Activated naive CD4-positive, alpha-beta T cell treated with anti-CD3 and anti-CD28 coated beads, Interleukin-2, amount 50 U/mL, for 72 hours (primary cell): Measurements from ENCODE around the gene ZNF10. TPM values are rescaled to one million over a fixed set of nuclear protein-coding genes. Genes with fewer than 3 reads are reported as not detected.

Source experiments
- ATAC-seq, 2 donors: fragments of 150-1000 bp; cut with Tn5 transposase; 2 replicates each; pipeline ENCODE4 v1.10.0; 2021; ENCODE audit warnings: mild to moderate bottlenecking in 2 of 2, moderate library complexity in 2 of 2
- DNase-seq, 2 donors: peaks; one replicate each; pipeline ENCODE4 v3.0.0; 2021 to 2022; ENCODE audit warnings: low spot score in 2 of 2
- H3K27ac Mint-ChIP-seq, 2 donors: one replicate each; pipeline ENCODE4 v1.8.0; 2022; ENCODE audit warnings: mild to moderate bottlenecking in 2 of 2, mixed read lengths in 2 of 2
- H3K36me3 Mint-ChIP-seq, 2 donors: one replicate each; pipeline ENCODE4 v1.8.0; 2022; ENCODE audit warnings: mixed read lengths in 2 of 2
- H3K9me3 Mint-ChIP-seq, 2 donors: one replicate each; pipeline ENCODE4 v1.8.0; 2022; ENCODE audit warnings: mixed read lengths in 2 of 2
- total RNA-seq, 2 donors: library from RNA; stranded (reverse); gene quantifications; one replicate each; pipeline ENCODE4 v1.2.3, GENCODE V29; 2022

ZNF10 gene
- total RNA-seq, result 10 to 100 TPM in 1 of 2 donors, 1 to 10 TPM in 1; 5.3 to 10.1 TPM

- peak within 1 kb of the TSS; percentile 91 to 98 for H3K27ac Mint-ChIP-seq
- DNase-seq (peak; percentile 95 to 97), ATAC-seq (peak; percentile 93)
- peaks cover 55 to 85% of the 10 kb centered on the region in 2 donors for H3K36me3 Mint-ChIP-seq
- H3K9me3 Mint-ChIP-seq, result peaks cover 29 to 39% of the 10 kb centered on the region in 2 donors
These were observed at the start of gene ZNF10, which contains the start of gene ZNF891 for GRCh38 chr12:133130038-133130807. Gene ZNF10 (plus strand): TSS chr12:133130627. CDS start chr12:133144493, 13,866 bp downstream. Gene ZNF891 (minus strand): TSS chr12:133130274. CDS start chr12:133121918, 8,356 bp downstream.

- Mint-ChIP-seq H3K36me3 (peaks cover 64 to 69% of the 10 kb centered on the region in 2 donors), H3K9me3 (peaks cover 30 to 34% of the 10 kb centered on the region in 2 donors), H3K27ac (no peak overlapping the region)
- ATAC-seq (no peak), DNase-seq (no peak)
These were observed 49.2 kb upstream of the ZNF10 start for GRCh38 chr12:133081159-133081780.

GRCh38 chr12:133083345-133083744 is 47.1 kb upstream of the ZNF10 start:
- Mint-ChIP-seq H3K36me3 (peaks cover 62 to 71% of the 10 kb centered on the region in 2 donors), H3K27ac (no peak overlapping the region), H3K9me3 (peaks cover 30 to 31% of the 10 kb centered on the region in 2 donors)
- no peak for DNase-seq
- ATAC-seq, result no peak

GRCh38 chr12:133105620-133106019 is 24.8 kb upstream of the ZNF10 start:
- peaks cover 92 to 100% of the 10 kb centered on the region in 2 donors for H3K36me3 Mint-ChIP-seq
- no peak for ATAC-seq
- H3K9me3 Mint-ChIP-seq, result peaks cover 54 to 67% of the 10 kb centered on the region in 2 donors
- H3K27ac Mint-ChIP-seq, result peak overlapping the region in 1 of 2 donors; percentile 69
- DNase-seq, result no peak

GRCh38 chr12:133106253-133106652 is 24.2 kb upstream of the ZNF10 start:
- Mint-ChIP-seq H3K27ac (peak overlapping the region in 1 of 2 donors; percentile 69), H3K36me3 (peaks cover 90 to 100% of the 10 kb centered on the region in 2 donors), H3K9me3 (peaks cover 48 to 62% of the 10 kb centered on the region in 2 donors)
- DNase-seq, result no peak
- no peak for ATAC-seq

GRCh38 chr12:133107121-133107520 is 23.3 kb upstream of the ZNF10 start:
- Mint-ChIP-seq H3K9me3 (peaks cover 45 to 59% of the 10 kb centered on the region in 2 donors), H3K27ac (no peak overlapping the region), H3K36me3 (peaks cover 85 to 96% of the 10 kb centered on the region in 2 donors)
- DNase-seq (no peak), ATAC-seq (no peak)

- Mint-ChIP-seq H3K36me3 (peaks cover 82 to 91% of the 10 kb centered on the region in 2 donors), H3K27ac (no peak overlapping the region), H3K9me3 (peaks cover 44 to 53% of the 10 kb centered on the region in 2 donors)
- ATAC-seq (no peak), DNase-seq (no peak)
These were observed 22.3 kb upstream of the ZNF10 start for GRCh38 chr12:133108150-133108549.

- ATAC-seq (no peak), DNase-seq (no peak)
- Mint-ChIP-seq H3K27ac (no peak overlapping the region), H3K9me3 (peaks cover 58 to 60% of the 10 kb centered on the region in 2 donors), H3K36me3 (peaks cover 78 to 88% of the 10 kb centered on the region in 2 donors)
These were observed 9.8 kb upstream of the ZNF10 start for GRCh38 chr12:133120385-133121191.

GRCh38 chr12:133124674-133125073 is 5.8 kb upstream of the ZNF10 start:
- ATAC-seq (no peak), DNase-seq (no peak)
- Mint-ChIP-seq H3K36me3 (peaks cover 69 to 85% of the 10 kb centered on the region in 2 donors), H3K9me3 (peaks cover 43 to 48% of the 10 kb centered on the region in 2 donors), H3K27ac (no peak overlapping the region)

- H3K27ac Mint-ChIP-seq, result peak overlapping the region; percentile 38 to 91
- ATAC-seq (peak; percentile 22 to 32), DNase-seq (no peak)
- peaks cover 27 to 38% of the 10 kb centered on the region in 2 donors for H3K9me3 Mint-ChIP-seq
- H3K36me3 Mint-ChIP-seq, result peaks cover 54 to 85% of the 10 kb centered on the region in 2 donors
These were observed 924 bp upstream of the ZNF10 start for GRCh38 chr12:133129368-133130037.

GRCh38 chr12:133130808-133131128 is 341 bp downstream of the ZNF10 start:
- peaks cover 30 to 41% of the 10 kb centered on the region in 2 donors for H3K9me3 Mint-ChIP-seq
- DNase-seq (peak in 1 of 2 donors; percentile 33), ATAC-seq (peak; percentile 2 to 10)
- H3K36me3 Mint-ChIP-seq, result peaks cover 55 to 85% of the 10 kb centered on the region in 2 donors
- H3K27ac Mint-ChIP-seq, result peak overlapping the region; percentile 91 to 98

- no peak for DNase-seq
- Mint-ChIP-seq H3K27ac (no peak overlapping the region), H3K36me3 (peaks cover 65 to 89% of the 10 kb centered on the region in 2 donors), H3K9me3 (peaks cover 51 to 61% of the 10 kb centered on the region in 2 donors)
- no peak for ATAC-seq
These were observed 5.3 kb downstream of the ZNF10 start for GRCh38 chr12:133135747-133136146.

GRCh38 chr12:133145981-133146380 is 15.6 kb downstream of the ZNF10 start:
- DNase-seq (no peak), ATAC-seq (no peak)
- Mint-ChIP-seq H3K27ac (no peak overlapping the region), H3K9me3 (peaks cover 35 to 50% of the 10 kb centered on the region in 2 donors), H3K36me3 (peaks cover 77 to 84% of the 10 kb centered on the region in 2 donors)

- no peak for ATAC-seq
- Mint-ChIP-seq H3K36me3 (peaks cover 79 to 89% of the 10 kb centered on the region in 2 donors), H3K9me3 (peaks cover 67 to 72% of the 10 kb centered on the region in 2 donors), H3K27ac (no peak overlapping the region)
- DNase-seq, result no peak
These were observed 25.8 kb downstream of the ZNF10 start for GRCh38 chr12:133156125-133156690.

GRCh38 chr12:133165776-133166175 is 35.3 kb downstream of the ZNF10 start:
- no peak for ATAC-seq
- DNase-seq, result no peak
- Mint-ChIP-seq H3K9me3 (peaks cover 36 to 39% of the 10 kb centered on the region in 2 donors), H3K27ac (no peak overlapping the region), H3K36me3 (peaks cover 34 to 38% of the 10 kb centered on the region in 2 donors)

GRCh38 chr12:133172491-133172890 is 42.1 kb downstream of the ZNF10 start:
- Mint-ChIP-seq H3K9me3 (peaks cover 38 to 48% of the 10 kb centered on the region in 2 donors), H3K36me3 (peaks cover 37 to 47% of the 10 kb centered on the region in 2 donors), H3K27ac (no peak overlapping the region)
- no peak for ATAC-seq
- no peak for DNase-seq
